Esophagus (tissue), 2 donors: ENCODE data around the gene NGDN. TPM values are rescaled to one million over a fixed set of nuclear protein-coding genes. Genes with fewer than 3 reads are reported as not detected.

Experiments used
- H3K27ac ChIP-seq, 2 donors: one replicate each; pipeline ENCODE4 v1.5.1; 2013; ENCODE audit warnings: low read depth in 2 of 2, mild to moderate bottlenecking in 2 of 2, inconsistent platforms in 1 of 2, low read length in 1 of 2, moderate library complexity in 1 of 2
- H3K27me3 ChIP-seq, 2 donors: one replicate each; pipeline ENCODE4 v1.6.1; 2013; ENCODE audit warnings: low read length in 2 of 2, control low read depth in 1 of 2, mild to moderate bottlenecking in 1 of 2; ENCODE audit not compliant: insufficient read depth in 2 of 2, control insufficient read depth in 1 of 2
- H3K36me3 ChIP-seq, 2 donors: one replicate each; pipeline ENCODE4 v1.6.1; 2013; ENCODE audit warnings: low read length in 1 of 2; ENCODE audit not compliant: control insufficient read depth in 2 of 2, insufficient read depth in 2 of 2
- H3K4me1 ChIP-seq, 2 donors: one replicate each; pipeline ENCODE4 v1.6.1; 2013; ENCODE audit warnings: low read length in 1 of 2; ENCODE audit not compliant: control insufficient read depth in 2 of 2, insufficient read depth in 2 of 2
- H3K4me3 ChIP-seq, 2 donors: one replicate each; pipeline ENCODE4 v1.5.1; 2013; ENCODE audit warnings: low read length in 2 of 2, mild to moderate bottlenecking in 2 of 2, low read depth in 1 of 2, moderate library complexity in 1 of 2
- H3K9me3 ChIP-seq, 2 donors: one replicate each; pipeline ENCODE4 v1.6.1; 2013; ENCODE audit warnings: mild to moderate bottlenecking in 2 of 2, low read depth in 1 of 2, low read length in 1 of 2, moderate library complexity in 1 of 2; ENCODE audit not compliant: control insufficient read depth in 2 of 2, insufficient read depth in 1 of 2
- WGBS, 2 donors: extraction: QIAGEN DNeasy Blood & Tissue Kit; methylation state at CpG; one replicate each; pipeline ENCODE4 v1.1.7; 2013; 5-methylcytosine and 5-hydroxymethylcytosine counted together
- polyA plus RNA-seq, 2 donors: library from polyadenylated mRNA; stranded (reverse); fragments of 200-250 nt; gene quantifications; one replicate each; pipeline ENCODE4 v1.2.3, GENCODE V29; 2013
- donor health status: healthy with polysubstance abuse.
- donor health status: Bipolar disorder and iron deficiency.

The NGDN gene
- polyA plus RNA-seq, 2 donors: 20.7 to 38.3 TPM

DNA sequence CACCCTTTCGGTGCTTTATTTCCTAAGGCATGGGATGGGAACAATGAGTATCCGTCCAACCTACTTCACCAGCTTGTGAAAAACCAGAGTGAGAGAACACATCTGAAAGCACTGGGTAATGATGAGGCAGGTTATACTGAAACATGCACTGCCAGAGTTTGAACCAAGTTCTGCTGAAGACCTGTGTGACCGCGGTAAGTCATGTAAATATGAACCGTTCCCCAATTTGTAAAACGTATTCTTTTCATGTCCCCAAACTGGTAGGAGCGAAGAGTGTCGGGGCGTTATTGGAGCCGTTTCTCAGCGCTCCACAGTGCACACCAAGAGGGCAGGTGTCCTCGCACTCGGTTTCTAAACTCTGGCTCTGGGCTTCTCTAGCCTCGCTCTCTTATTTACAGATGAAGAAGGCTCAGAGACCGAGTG lies 788 bp upstream of the NGDN start:
- peak overlapping the region; percentile 38 to 99 for H3K4me3 ChIP-seq
- 75 to 81% methylated on average over 15 of the region's 15 CpGs for WGBS, 2 donors

DNA sequence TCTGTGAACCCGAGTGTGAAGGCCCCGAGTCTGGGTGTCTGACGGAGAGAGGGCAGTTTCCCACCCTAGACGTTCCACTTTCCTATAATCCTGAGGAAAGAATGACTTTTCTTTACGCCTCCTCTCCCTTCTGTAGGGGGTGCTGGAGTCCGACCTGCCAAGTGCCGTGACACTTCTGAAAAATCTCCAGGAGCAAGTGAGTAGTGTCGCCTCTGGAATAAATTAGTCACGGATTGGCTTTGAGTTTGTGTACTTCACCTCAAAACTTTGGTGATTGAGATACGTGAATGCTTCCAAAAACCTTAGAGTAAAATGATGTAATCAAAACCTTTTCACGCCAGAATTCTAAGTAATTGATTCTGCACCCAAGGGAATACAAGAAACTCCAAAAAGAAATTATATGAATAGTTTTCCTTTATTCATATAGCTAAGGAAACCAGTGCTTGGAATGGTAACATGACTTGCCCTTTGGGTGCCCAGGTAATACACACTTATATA lies 452 bp downstream of the NGDN start:
- 2 to 4% methylated on average over 11 of the region's 11 CpGs for WGBS, 2 donors
- peaks cover 0 to 4% of the 10 kb centered on the region in 2 donors for H3K36me3 ChIP-seq
- H3K27me3 ChIP-seq: no peaks in the 10 kb centered on the region
- H3K9me3 ChIP-seq: no peaks in the 10 kb centered on the region
- H3K4me1 ChIP-seq: no peaks in the 10 kb centered on the region
- H3K27ac ChIP-seq: peak overlapping the region; percentile 74 to 94
- H3K4me3 ChIP-seq: peak overlapping the region; percentile 80 to 99

More for the DNA sequence above, 788 bp upstream of the NGDN start:
- no peaks in the 10 kb centered on the region for H3K9me3 ChIP-seq
- no peaks in the 10 kb centered on the region for H3K4me1 ChIP-seq
- H3K36me3 ChIP-seq: peaks cover 0 to 3% of the 10 kb centered on the region in 2 donors
- H3K27me3 ChIP-seq: no peaks in the 10 kb centered on the region
- H3K27ac ChIP-seq: peak overlapping the region; percentile 71 to 87

DNA sequence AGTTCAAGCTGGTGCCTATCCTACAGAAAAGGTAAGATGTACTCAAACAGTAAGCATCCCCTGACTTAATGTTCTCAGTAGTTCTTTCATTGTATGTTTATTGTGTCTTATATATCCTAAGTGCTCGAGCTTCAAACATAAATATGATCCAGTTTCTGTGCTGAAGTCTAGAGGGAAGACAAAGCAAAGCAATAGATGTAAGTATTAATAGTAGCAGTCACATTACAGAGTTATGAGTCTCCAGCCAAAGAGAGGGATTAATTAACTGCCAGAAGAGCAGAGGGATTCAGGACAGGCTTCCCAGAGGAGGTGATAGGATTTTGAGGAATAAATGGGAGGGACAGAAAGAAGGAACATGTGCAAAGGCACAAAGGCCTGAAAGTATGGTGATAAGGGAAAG lies 1.4 kb downstream of the NGDN start:
- Histone ChIP-seq H3K4me1 (no peaks in the 10 kb centered on the region), H3K36me3 (peaks cover 2 to 11% of the 10 kb centered on the region in 2 donors), H3K9me3 (no peaks in the 10 kb centered on the region), H3K4me3 (no peak overlapping the region), H3K27me3 (no peaks in the 10 kb centered on the region), H3K27ac (no peak overlapping the region)
- WGBS, 2 donors: 83 to 85% methylated on average over 1 of the region's 1 CpG

DNA sequence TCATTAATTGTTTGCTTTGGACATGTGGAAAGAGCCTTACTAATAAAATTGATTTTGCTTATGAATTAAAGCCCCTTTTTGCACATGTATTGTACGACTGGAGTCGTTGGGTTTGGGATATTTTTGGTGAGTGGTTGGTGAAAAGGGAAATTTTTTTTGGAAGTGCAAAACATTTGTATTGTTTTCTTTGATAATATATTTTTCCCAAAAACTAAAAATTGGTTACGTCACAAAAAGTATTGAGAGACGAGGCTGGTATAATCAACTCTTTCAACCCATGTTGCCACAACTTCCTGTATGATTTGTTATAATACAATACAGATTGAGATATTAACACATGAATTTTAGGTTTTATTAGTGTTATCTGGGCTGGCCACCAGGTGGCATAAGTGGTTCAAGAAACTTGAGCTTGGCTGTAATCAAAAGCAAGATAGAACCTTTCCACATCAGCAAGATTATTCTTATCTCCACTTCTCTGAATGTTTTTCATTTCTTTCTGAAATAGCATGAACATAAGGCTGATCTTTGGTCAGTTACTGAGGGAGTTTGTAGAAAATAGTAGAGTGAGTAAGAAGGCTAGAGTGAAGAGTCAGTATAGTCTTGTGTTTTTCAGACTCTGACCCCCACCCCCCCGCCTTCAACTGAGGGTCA lies 8.7 kb downstream of the NGDN start:
- Histone ChIP-seq H3K4me3 (no peak overlapping the region), H3K27ac (no peak overlapping the region), H3K9me3 (no peaks in the 10 kb centered on the region), H3K36me3 (peaks cover 11 to 17% of the 10 kb centered on the region in 2 donors), H3K27me3 (no peaks in the 10 kb centered on the region), H3K4me1 (no peaks in the 10 kb centered on the region)
- 24 to 44% methylated on average over 5 of the region's 5 CpGs for WGBS, 2 donors

DNA sequence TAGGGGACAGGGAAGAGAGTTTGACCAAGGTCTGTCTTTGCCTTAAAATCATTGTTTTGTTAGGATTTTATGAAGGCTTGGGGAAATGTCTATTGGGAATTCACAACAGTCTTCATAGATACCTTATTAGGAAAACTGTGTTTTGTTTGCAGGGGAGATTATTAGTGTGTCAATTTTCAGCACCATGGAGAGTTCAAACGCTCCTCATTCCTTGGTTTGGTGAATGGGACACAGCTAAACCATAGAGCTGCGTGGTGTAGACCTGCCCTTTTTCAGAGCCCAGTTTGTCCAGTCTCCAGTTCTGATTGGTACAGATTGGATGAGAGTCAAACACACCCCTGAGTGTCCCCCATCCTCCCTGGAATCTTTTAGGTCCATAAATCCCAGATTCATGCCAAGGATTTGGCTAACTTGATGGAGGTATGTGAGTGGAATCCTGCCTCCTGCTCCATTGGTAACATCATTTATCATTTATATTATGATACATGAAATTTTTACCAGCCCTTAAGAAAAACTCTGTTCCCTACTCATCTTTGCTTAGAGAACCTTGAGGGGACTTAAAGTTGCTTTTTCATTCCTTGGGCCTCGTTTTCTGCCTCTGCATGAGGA lies 12.0 kb downstream of the NGDN start:
- no peak overlapping the region for H3K4me3 ChIP-seq
- H3K9me3 ChIP-seq: no peaks in the 10 kb centered on the region
- H3K4me1 ChIP-seq: no peaks in the 10 kb centered on the region
- peaks cover 5 to 7% of the 10 kb centered on the region in 2 donors for H3K36me3 ChIP-seq
- no peak overlapping the region for H3K27ac ChIP-seq
- 62 to 67% methylated on average over 3 of the region's 3 CpGs for WGBS, 2 donors
- no peaks in the 10 kb centered on the region for H3K27me3 ChIP-seq

DNA sequence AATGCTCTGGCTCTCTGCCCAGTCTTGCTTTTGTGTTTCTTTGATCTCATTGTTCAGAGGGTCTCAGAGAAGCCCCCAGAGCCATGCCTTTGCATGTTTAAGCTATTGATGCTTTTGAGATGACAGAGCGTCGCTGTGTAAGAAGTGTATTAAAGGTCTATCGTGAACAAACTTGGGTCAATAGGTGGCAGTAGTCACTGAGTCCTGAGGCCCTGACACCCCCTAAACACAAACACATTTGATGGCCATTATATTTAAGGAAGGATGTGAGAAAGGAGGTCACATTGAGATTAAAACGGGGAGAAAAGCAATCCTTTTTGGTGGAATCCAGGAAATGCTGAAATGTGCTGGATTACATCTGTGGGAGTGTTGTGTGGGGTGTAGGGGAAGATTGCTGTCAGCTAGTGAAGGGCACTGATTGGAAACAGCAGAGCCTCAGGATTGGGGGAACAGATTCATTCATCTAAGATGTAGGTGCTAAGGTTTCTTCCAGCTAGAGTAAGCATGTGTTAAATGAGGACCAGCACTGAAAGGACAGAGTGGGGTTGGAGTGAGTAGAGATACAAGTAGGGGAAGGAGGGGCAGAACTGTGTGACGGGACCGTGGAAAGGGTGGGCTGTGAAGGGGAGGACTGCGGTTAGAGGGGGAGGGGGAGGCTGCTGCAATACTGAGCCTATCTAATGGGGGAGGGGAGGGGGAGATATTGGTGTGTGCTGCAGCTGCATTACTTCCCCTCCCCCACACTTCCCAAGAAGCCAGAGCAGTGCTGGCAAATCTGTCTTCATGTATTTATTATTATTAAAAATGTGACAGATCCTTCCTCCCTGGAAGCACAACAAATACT lies 12.7 kb downstream of the NGDN start:
- H3K4me1 ChIP-seq: no peaks in the 10 kb centered on the region
- H3K4me3 ChIP-seq: no peak overlapping the region
- WGBS, 2 donors: 69 to 76% methylated on average over 6 to 7 of the region's 7 CpGs
- H3K9me3 ChIP-seq: no peaks in the 10 kb centered on the region
- H3K36me3 ChIP-seq: peaks cover 3 to 5% of the 10 kb centered on the region in 2 donors
- H3K27me3 ChIP-seq: no peaks in the 10 kb centered on the region
- H3K27ac ChIP-seq: no peak overlapping the region

DNA sequence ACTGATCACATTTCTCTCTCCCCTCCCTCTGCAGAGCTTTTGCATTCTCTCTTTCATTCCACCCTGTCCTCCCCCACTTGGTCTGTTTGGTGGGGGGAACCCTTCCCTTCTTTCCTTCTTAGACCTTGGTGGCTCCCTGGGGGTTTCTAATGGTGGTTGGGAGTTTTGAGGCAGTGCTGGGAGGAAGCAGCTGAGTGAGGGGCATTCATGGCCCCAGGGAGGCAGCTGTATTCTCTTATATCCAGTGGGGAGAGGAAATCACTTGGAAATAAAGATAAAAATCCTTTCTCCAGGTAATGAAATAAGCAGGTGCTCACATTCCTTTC lies 13.3 kb downstream of the NGDN start:
- Histone ChIP-seq H3K27ac (no peak overlapping the region), H3K9me3 (no peaks in the 10 kb centered on the region), H3K4me1 (no peaks in the 10 kb centered on the region), H3K27me3 (no peaks in the 10 kb centered on the region), H3K36me3 (peaks cover 0 to 2% of the 10 kb centered on the region in 2 donors), H3K4me3 (no peak overlapping the region)

DNA sequence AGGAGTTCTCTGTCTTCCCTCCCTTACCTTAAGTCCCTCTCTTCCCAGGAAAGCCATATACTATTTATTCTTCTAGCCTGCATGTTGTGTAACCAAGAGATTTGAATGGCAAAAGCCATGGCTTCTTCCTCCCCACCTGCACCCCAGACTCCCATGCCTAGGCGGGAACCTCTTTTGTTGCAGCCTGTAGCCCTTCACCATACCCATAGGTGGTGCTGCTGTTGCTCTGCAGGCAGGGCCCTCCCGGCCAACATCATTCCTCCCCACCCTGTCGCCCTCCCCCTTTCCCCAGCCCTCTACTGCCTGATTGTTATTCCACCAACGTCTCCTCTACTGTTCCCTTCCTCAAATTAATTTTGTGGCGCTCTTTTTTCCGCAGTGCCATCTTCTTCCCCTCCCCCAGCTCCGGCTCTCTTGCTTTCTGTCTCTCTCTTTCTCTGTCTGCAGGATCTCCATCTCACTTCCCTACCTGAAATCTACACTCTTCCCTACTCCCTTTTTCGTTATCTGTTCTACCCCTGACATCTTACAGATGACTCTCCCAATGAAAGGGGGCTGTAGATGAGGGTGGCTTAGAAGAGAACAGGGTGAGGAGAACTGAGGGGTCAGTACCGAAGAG lies 13.8 kb downstream of the NGDN start:
- Histone ChIP-seq H3K27ac (no peak overlapping the region), H3K9me3 (no peaks in the 10 kb centered on the region), H3K36me3 (peaks cover 0 to 2% of the 10 kb centered on the region in 2 donors), H3K4me3 (no peak overlapping the region), H3K27me3 (no peaks in the 10 kb centered on the region), H3K4me1 (no peaks in the 10 kb centered on the region)
- 55 to 62% methylated on average over 9 of the region's 9 CpGs for whole genome bisulfite sequencing, 2 donors

DNA sequence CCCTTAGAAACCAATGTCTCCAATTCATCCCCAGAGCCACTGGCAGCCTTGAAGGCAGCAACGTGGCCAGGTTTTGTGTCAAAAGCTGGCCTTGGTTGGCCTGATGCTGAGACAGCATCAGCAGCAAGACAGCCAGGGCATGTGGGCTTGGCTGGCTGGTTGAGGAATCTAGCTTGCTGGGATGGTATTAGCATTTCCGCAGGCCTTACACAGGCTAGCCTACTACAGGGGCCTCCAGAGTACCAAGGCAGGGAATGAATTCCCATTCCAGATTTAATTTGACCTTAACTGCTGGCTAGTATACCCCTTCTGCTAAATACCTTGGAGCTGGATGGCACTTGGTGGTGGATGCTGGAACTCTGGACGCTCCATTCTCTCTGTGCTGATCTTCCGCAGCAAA lies 15.8 kb downstream of the NGDN start:
- Histone ChIP-seq H3K27me3 (no peaks in the 10 kb centered on the region), H3K4me3 (no peak overlapping the region), H3K36me3 (peaks cover 0 to 2% of the 10 kb centered on the region in 2 donors), H3K9me3 (no peaks in the 10 kb centered on the region), H3K27ac (no peak overlapping the region), H3K4me1 (no peaks in the 10 kb centered on the region)
- WGBS, 2 donors: 85 to 87% methylated on average over 4 of the region's 4 CpGs
